ENCODE measurements around the gene SLC12A8.

SLC12A8 gene

DNA sequence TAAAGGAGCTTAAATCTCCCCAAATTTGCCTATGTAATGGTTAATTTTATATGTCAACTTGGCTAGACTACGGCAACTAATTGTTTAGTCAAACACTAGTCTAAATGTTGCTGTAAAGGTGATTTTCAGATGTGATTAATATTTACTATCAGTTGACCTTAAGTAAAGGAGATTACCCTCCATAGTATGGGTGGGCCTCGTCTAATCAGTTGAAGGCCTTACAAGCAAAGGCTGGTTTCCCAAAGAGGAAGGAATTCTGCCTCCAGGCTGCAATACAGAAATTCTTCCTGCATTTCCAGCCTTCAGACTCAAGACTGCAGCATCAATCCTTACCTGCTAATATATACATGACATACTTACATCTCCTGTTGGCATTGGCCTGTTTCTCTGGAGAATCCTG is 23.6 kb downstream of the SLC12A8 start:
- no peak overlapping the region for H3K4me3 ChIP-seq (ENCODE audit: low read length)
- DNase-seq (ENCODE audit: low read depth) = no peak
- TF ChIP-seq, protein P1, sequence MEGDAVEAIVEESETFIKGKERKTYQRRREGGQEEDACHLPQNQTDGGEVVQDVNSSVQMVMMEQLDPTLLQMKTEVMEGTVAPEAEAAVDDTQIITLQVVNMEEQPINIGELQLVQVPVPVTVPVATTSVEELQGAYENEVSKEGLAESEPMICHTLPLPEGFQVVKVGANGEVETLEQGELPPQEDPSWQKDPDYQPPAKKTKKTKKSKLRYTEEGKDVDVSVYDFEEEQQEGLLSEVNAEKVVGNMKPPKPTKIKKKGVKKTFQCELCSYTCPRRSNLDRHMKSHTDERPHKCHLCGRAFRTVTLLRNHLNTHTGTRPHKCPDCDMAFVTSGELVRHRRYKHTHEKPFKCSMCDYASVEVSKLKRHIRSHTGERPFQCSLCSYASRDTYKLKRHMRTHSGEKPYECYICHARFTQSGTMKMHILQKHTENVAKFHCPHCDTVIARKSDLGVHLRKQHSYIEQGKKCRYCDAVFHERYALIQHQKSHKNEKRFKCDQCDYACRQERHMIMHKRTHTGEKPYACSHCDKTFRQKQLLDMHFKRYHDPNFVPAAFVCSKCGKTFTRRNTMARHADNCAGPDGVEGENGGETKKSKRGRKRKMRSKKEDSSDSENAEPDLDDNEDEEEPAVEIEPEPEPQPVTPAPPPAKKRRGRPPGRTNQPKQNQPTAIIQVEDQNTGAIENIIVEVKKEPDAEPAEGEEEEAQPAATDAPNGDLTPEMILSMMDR (conservative IDR thresholded peaks at IDR 0.05; ENCODE audit: low read depth, low read length) = no peak

DNA sequence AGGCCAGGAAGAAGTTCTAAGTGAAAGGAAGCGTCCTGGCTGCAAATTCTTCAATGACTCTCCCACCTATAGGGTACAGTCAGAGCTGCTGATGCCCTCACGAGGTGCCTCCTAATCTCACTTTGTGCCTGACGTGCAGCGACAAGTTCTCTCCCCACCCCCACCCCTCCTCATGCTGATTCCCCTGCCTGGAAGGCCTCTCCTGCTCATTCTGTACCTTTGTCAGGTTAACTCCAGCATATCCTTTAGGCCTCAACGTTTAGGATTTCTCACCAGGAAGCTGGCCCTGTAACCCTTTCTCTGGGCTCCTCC is 25.0 kb downstream of the SLC12A8 start:
- no peak for DNase-seq (ENCODE audit: low read depth)
- H3K4me3 ChIP-seq (ENCODE audit: low read length) = no peak overlapping the region
- TF ChIP-seq, protein P1 (conservative IDR thresholded peaks at IDR 0.05; ENCODE audit: low read depth, low read length) = no peak

DNA sequence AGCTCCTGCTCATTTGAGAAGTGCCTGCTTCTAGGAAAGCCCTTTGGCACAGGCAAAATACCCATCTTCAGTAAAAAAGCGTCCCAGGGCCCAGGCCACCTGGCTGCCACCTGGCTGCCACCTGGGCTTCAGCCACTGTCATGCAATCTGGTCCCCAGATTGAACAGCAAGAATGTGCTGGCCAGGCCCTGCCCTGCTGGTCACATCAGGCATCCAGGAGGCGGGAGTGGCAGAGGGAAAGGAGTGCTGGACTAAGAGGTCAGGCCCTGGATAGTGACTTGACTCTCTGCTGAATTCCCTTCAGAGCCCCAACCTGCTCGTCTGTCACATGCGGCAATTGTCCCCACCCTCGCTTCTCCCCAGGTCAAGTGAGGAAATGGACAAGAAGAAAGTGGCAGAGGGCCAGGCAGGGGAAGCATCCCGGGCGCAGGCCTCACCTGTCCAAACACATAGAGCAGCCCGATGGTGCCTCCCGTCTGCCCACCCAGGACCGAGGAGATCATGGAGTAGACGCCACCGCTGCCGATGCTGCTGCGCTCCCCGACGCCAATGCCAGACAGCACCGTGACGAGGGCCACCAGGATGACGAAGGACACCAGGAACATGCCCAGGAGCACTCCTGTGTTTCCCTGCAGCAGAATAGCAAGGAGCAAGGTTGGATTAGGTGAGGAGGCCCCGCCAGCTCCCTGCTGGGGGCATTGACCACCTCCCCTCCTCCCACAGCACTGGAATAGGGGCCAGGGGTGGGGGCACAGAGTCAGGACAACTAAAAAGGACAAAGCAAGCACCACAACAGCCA is 25.5 kb downstream of the SLC12A8 start:
- TF ChIP-seq, protein P1 (conservative IDR thresholded peaks at IDR 0.05; ENCODE audit: low read depth, low read length) = no peak
- H3K4me3 ChIP-seq (ENCODE audit: low read length) = no peak overlapping the region
- no peak for DNase-seq (ENCODE audit: low read depth)

DNA sequence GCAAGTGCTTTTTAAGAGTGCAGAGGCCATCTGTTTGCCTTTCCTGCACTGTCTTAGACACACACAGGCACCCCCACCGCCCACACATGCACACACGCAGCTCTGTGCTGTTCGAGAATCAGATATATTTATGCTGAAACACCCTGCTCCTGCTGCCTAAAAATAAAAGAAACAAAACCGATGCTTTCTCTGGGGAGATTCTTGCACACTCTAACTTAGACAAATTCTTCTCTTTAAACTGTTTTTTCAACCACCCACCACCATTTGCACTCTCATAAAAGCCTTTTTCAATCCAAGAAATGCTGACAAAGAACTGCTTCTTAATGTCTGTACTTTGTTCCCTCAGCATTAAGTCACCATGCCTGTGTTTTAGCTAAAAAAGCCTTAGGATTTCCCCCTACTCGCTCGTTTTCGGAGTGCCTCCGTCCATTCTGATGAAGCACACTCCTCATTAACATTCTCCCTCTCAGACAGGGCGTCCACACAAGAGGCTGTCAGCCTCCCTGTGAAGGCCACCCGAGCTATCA is 26.2 kb downstream of the SLC12A8 start:
- DNase-seq (ENCODE audit: low read depth) = no peak
- no peak overlapping the region for H3K4me3 ChIP-seq (ENCODE audit: low read length)
- TF ChIP-seq, protein P1 (conservative IDR thresholded peaks at IDR 0.05; ENCODE audit: low read depth, low read length) = no peak

DNA sequence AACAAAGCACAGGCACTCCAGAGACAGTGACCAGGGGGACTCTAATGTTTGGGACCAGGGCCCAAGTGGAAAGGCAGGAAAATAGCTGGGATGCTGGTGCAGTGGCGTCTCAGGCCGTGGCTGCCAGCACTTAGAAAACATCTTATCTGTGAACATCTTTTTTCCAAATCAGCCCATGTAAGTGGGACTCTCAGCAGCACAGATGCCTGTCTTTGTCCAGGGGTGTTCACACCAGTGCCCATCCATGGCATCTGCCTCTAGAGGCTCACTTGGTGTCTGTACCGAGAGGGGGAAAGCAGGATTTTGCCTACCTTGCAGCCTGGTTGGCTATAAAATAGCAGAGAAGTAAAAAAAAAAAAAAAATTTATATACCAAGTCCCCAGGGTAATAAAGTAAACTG is 26.7 kb downstream of the SLC12A8 start:
- no peak overlapping the region for H3K4me3 ChIP-seq (ENCODE audit: low read length)
- DNase-seq (ENCODE audit: low read depth) = no peak
- TF ChIP-seq, protein P1 (conservative IDR thresholded peaks at IDR 0.05; ENCODE audit: low read depth, low read length) = no peak

DNA sequence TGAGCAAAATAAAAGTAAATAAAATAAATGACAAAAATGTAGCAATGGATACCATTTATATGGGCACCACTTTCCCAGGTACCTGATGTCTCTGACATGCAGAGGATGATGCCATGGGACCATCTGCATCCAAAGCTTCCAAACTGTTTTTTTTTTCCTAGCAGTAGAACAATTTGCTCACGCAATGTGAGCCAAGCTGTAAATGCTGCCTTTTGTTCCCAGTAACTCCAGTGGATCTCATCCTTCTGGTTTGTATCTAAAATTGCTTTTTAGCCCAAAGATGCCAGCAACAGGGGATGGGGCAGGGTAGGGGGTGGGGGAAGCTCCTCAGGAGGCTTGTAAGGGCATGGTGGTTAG is 32.7 kb downstream of the SLC12A8 start:
- no peak for DNase-seq (ENCODE audit: low read depth)
- no peak overlapping the region for H3K4me3 ChIP-seq (ENCODE audit: low read length)
- TF ChIP-seq, protein P1 (conservative IDR thresholded peaks at IDR 0.05; ENCODE audit: low read depth, low read length) = no peak
